Measurements from ENCODE around the gene CRTAP. TPM values are rescaled to one million over a fixed set of nuclear protein-coding genes. Genes with fewer than 3 reads are reported as not detected.

The CRTAP gene
- total RNA-seq, 4 donors from 2014 or later, result 174 to 687 (median 286) TPM

DNA sequence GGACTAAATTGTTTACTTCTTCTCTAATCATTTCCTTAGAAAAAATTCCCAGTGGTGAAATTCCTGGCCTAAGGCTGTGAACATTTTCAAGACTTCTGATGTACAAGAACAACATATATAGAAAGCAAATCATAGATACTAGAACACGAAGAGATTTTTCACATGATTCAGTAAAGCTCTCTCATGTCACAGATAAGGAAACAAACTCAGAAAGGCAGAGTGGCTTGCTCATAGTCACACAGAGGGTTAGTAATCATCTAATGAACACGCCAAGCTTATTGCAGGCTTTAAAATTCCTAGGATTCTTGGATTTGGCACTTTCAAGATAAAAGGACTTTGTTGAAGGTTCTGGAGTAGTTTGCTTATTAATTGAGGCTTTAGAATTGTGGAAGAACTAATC lies 26.2 kb downstream of the CRTAP start:
- no peak for DNase-seq
- H3K36me3 ChIP-seq, result no peaks in the 10 kb centered on the region
- intact Hi-C loops (cut with DNase I; ENCODE audit: low total_unique reads), result no loop called here
- H3K4me1 ChIP-seq, result no peaks in the 10 kb centered on the region
- H3K27ac ChIP-seq, result no peak overlapping the region
- TF ChIP-seq POLR2A (IDR thresholded peaks at IDR 0.05), result no peak
- TF ChIP-seq, protein P1, sequence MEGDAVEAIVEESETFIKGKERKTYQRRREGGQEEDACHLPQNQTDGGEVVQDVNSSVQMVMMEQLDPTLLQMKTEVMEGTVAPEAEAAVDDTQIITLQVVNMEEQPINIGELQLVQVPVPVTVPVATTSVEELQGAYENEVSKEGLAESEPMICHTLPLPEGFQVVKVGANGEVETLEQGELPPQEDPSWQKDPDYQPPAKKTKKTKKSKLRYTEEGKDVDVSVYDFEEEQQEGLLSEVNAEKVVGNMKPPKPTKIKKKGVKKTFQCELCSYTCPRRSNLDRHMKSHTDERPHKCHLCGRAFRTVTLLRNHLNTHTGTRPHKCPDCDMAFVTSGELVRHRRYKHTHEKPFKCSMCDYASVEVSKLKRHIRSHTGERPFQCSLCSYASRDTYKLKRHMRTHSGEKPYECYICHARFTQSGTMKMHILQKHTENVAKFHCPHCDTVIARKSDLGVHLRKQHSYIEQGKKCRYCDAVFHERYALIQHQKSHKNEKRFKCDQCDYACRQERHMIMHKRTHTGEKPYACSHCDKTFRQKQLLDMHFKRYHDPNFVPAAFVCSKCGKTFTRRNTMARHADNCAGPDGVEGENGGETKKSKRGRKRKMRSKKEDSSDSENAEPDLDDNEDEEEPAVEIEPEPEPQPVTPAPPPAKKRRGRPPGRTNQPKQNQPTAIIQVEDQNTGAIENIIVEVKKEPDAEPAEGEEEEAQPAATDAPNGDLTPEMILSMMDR (IDR thresholded peaks at IDR 0.05), result no peak
- no peak overlapping the region for H3K4me3 ChIP-seq
- H3K27me3 ChIP-seq, result no peaks in the 10 kb centered on the region
- H3K9me3 ChIP-seq, result no peaks in the 10 kb centered on the region

- no peak overlapping the region for H3K27ac ChIP-seq
- H3K9me3 ChIP-seq, result no peaks in the 10 kb centered on the region
- H3K4me1 ChIP-seq, result no peaks in the 10 kb centered on the region
- no peaks in the 10 kb centered on the region for H3K27me3 ChIP-seq
- intact Hi-C loops (cut with DNase I; ENCODE audit: low total_unique reads), result no loop called here
- H3K4me3 ChIP-seq, result no peak overlapping the region
- DNase-seq, result no peak
- no peaks in the 10 kb centered on the region for H3K36me3 ChIP-seq
- TF ChIP-seq, protein P1 (IDR thresholded peaks at IDR 0.05), result no peak
- TF ChIP-seq POLR2A (IDR thresholded peaks at IDR 0.05), result no peak
Measured at GRCh38 chr3:33141006-33141405, 27.2 kb downstream of the CRTAP start.

- Histone ChIP-seq H3K36me3 (no peaks in the 10 kb centered on the region), H3K27ac (no peak overlapping the region)
- no peak for DNase-seq
Measured at GRCh38 chr3:33144433-33144832, 30.6 kb downstream of the CRTAP start.

GRCh38 chr3:33145221-33145900 lies 31.5 kb downstream of the CRTAP start:
- no peaks in the 10 kb centered on the region for H3K27me3 ChIP-seq
- no peaks in the 10 kb centered on the region for H3K9me3 ChIP-seq
- DNase-seq, result no peak
- H3K4me3 ChIP-seq, result no peak overlapping the region
- H3K36me3 ChIP-seq, result no peaks in the 10 kb centered on the region
- no peaks in the 10 kb centered on the region for H3K4me1 ChIP-seq
- no peak overlapping the region for H3K27ac ChIP-seq
- intact Hi-C loops (cut with DNase I; ENCODE audit: low total_unique reads), result no loop called here
- TF ChIP-seq, protein P1 (IDR thresholded peaks at IDR 0.05), result no peak
- TF ChIP-seq POLR2A (IDR thresholded peaks at IDR 0.05), result no peak

More at GRCh38 chr3:33144433-33144832, 30.6 kb downstream of the CRTAP start:
- no peaks in the 10 kb centered on the region for H3K4me1 ChIP-seq
- no peaks in the 10 kb centered on the region for H3K9me3 ChIP-seq
- intact Hi-C loops (cut with DNase I; ENCODE audit: low total_unique reads), result no loop called here
- TF ChIP-seq, protein P1 (IDR thresholded peaks at IDR 0.05), result no peak
- no peak for TF ChIP-seq POLR2A (IDR thresholded peaks at IDR 0.05)
- H3K4me3 ChIP-seq, result no peak overlapping the region
- no peaks in the 10 kb centered on the region for H3K27me3 ChIP-seq

DNA sequence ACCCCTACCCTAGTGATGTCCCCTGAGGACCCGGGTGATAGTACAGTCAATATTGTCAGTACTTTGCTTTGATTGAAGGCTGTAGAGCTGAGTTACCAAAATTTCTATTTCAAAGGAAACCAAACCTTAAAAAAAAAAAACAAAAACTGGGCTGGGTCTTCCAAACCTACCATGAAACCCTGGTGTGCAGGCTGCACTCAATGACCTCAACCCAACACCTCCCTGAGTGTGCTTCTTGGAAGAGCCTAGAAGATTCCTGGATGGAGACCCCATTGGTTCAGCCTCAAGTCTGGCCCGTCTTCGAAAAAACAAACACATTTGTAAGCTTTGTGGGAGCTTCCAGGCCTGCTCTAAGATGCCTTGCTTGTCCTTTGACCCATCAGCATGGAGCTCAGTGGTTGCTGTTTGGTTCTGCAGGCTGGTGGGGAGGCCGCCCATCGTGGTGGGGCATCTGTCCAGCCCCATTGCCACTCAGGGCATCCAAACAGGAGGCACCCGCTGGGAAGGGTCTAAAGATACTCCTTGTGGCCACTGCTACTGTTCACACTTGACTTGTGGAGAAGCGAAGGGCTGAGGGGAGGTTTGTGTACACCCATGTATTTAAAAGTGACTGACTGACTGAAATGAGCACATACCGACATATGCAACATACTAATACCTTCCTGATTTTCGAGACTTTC lies 32.2 kb downstream of the CRTAP start:
- no peaks in the 10 kb centered on the region for H3K36me3 ChIP-seq
- H3K27ac ChIP-seq, result no peak overlapping the region
- no peaks in the 10 kb centered on the region for H3K9me3 ChIP-seq
- H3K27me3 ChIP-seq, result no peaks in the 10 kb centered on the region
- DNase-seq, result no peak
- no peak for TF ChIP-seq POLR2A (IDR thresholded peaks at IDR 0.05)
- TF ChIP-seq, protein P1 (IDR thresholded peaks at IDR 0.05), result no peak
- no peak overlapping the region for H3K4me3 ChIP-seq
- no peaks in the 10 kb centered on the region for H3K4me1 ChIP-seq
- intact Hi-C loops (cut with DNase I; ENCODE audit: low total_unique reads), result no loop called here

Measured in uterus (tissue), 4 donors.